Large intestine (tissue), 3 donors: ENCODE measurements around the gene PCK1. TPM values are rescaled to one million over a fixed set of nuclear protein-coding genes. Genes with fewer than 3 reads are reported as not detected.

ENCODE experiments used
- DNase-seq, 2 donors: peaks; one replicate each; pipeline versions ENCODE4 v3.0.0 to v3.0.0-alpha.2; 2013
- H3K27ac ChIP-seq: one replicate; pipeline ENCODE4 v1.5.1; 2013; ENCODE audit warnings: low read length
- H3K27me3 ChIP-seq: 2 replicates; pipeline ENCODE4 v1.6.1; 2013; ENCODE audit warnings: low read length; ENCODE audit not compliant: control insufficient read depth, insufficient read depth
- H3K36me3 ChIP-seq: 2 replicates; pipeline ENCODE4 v1.6.1; 2013; ENCODE audit warnings: low read length; ENCODE audit not compliant: control insufficient read depth, insufficient read depth
- H3K4me1 ChIP-seq: one replicate; pipeline ENCODE4 v1.6.1; 2013; ENCODE audit warnings: low read length; ENCODE audit not compliant: control insufficient read depth, insufficient read depth
- H3K4me3 ChIP-seq: one replicate; pipeline ENCODE4 v1.5.1; 2013; ENCODE audit warnings: low read length
- H3K9me3 ChIP-seq: one replicate; pipeline ENCODE4 v1.6.1; 2013; ENCODE audit warnings: mild to moderate bottlenecking, low read depth, low read length, moderate library complexity; ENCODE audit not compliant: control insufficient read depth
- WGBS: methylation state at CpG from one replicate; pipeline ENCODE4 v1.1.5; 2013; ENCODE audit warnings: low lambda C conversion rate; ENCODE audit not compliant: insufficient coverage; 5-methylcytosine and 5-hydroxymethylcytosine counted together
- polyA plus RNA-seq: library from polyadenylated mRNA; unstranded; fragments of 120-200 nt; gene quantifications from one replicate; pipeline ENCODE4 v1.2.1, GENCODE V29; 2013

Gene PCK1
- polyA plus RNA-seq, 1 donor, result 13.3 TPM

GRCh38 chr20:57568088-57568896 is 7.4 kb downstream of the PCK1 start:
- no peak for DNase-seq
- Histone ChIP-seq H3K27ac (no peak overlapping the region), H3K27me3 (no peaks in the 10 kb centered on the region)

DNA sequence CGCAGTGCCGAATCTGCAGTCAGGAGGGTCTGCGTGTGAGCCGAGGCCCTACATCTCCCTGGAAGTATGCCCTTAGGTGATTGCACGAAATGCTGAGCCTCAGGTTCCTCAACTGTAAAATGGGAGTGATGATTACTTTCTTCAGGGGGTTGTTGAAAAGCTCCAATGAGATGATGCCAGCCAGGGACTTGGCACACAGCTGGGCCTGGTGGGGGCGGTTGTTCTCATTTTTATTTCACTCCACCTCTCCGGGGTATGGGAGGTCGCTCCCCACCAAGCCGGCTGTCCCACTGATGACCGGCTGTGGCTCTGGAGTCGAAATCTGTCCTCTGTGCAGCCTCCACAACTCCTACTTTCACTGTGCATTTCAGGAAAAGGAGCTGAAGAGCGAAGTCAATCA is 8.1 kb downstream of the PCK1 start:
- Histone ChIP-seq H3K4me1 (peaks cover 30% of the 10 kb centered on the region), H3K36me3 (peaks cover 15% of the 10 kb centered on the region), H3K27ac (no peak overlapping the region), H3K27me3 (no peaks in the 10 kb centered on the region), H3K9me3 (peaks cover 3% of the 10 kb centered on the region), H3K4me3 (no peak overlapping the region)
- no peak for DNase-seq
- no CpG with 5 or more reads among the region's 12 CpGs for WGBS

More at GRCh38 chr20:57568088-57568896, 7.4 kb downstream of the PCK1 start:
- H3K4me3 ChIP-seq, result no peak overlapping the region
- peaks cover 8% of the 10 kb centered on the region for H3K9me3 ChIP-seq
- no CpG with 5 or more reads among the region's 13 CpGs for WGBS
- H3K36me3 ChIP-seq, result peaks cover 21% of the 10 kb centered on the region
- H3K4me1 ChIP-seq, result peaks cover 26% of the 10 kb centered on the region

GRCh38 chr20:57570145-57570850 is 9.4 kb downstream of the PCK1 start:
- H3K4me3 ChIP-seq, result no peak overlapping the region
- no peaks in the 10 kb centered on the region for H3K27me3 ChIP-seq
- no peak for DNase-seq
- H3K9me3 ChIP-seq, result no peaks in the 10 kb centered on the region
- peaks cover 5% of the 10 kb centered on the region for H3K36me3 ChIP-seq
- no CpG with 5 or more reads among the region's 20 CpGs for WGBS
- no peak overlapping the region for H3K27ac ChIP-seq
- H3K4me1 ChIP-seq, result peaks cover 33% of the 10 kb centered on the region

DNA sequence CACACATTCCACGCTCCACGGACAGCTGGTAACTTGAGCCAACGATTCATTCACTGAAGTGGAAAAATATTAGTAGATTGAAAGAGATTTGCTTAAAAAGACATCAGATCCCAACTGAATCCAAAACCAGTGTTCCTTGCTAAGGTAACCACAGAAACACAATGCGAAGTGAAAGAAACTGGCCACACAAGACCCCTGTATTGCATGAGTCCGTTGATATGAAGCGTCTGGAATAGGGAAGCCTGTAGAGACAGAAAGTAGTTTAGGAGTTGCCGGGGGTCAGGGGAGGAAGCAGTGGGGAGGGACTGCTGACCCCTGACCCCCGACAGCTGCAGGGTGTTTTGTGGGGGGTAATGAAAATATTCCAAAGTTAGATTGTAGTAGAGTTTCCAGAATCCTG is 10.0 kb downstream of the PCK1 start:
- Histone ChIP-seq H3K36me3 (no peaks in the 10 kb centered on the region), H3K4me3 (no peak overlapping the region), H3K27ac (no peak overlapping the region), H3K4me1 (peaks cover 33% of the 10 kb centered on the region), H3K27me3 (no peaks in the 10 kb centered on the region), H3K9me3 (no peaks in the 10 kb centered on the region)
- no peak for DNase-seq
- no CpG with 5 or more reads among the region's 8 CpGs for WGBS

DNA sequence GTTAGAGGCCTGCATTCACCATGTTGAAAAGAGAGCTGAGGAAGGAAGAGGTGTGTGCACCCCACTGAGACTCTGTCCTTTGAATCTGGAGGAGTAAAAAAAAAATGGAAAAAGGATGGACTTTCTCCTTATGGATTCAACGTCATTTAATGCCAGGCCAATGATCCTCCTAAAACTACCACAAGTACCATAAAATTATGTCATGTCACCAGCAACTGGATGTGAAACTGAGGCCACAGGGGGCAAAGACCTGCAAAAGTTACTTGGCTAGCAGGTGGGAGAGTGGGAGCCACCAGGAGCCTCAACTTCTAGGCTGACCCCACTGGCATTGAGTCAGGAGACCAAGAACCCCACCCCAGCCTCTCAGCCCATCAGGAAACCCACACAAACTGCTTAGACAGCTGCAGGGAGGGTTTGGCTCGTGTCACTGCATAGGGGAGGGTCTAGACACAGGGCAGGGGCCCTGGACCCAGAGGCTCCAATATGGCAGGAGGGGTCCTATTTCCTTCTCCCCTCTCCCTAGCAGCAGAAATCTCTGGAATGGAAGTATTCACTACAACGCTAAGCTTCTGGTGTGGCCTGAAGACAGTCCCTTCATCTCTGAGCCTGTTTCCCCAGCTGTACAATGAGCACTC is 11.0 kb downstream of the PCK1 start:
- peak; percentile 69 to 87 for DNase-seq
- Histone ChIP-seq H3K27ac (peak overlapping the region; percentile 58), H3K9me3 (no peaks in the 10 kb centered on the region), H3K4me3 (no peak overlapping the region), H3K27me3 (no peaks in the 10 kb centered on the region), H3K4me1 (peaks cover 34% of the 10 kb centered on the region), H3K36me3 (no peaks in the 10 kb centered on the region)
- WGBS, result no CpG with 5 or more reads among the region's 3 CpGs

DNA sequence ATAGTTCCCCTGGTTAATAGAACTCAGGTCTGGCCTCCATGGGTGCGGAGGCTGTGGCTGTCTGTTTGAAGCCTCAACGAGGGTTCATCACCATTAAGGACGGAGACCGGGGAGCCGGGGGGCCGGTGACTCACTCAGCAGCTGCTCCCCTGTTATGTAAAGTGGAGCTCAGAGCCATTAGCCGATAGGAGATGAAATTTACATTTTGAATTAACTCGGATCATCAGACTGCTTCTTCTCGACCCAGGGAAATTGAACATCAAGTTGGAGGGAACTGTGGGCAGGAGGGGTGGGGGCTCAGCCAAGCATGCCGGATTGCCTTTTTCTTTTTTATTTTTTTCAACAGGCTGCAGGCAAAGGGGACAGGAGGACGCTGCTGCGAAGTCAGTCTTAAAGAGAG is 12.3 kb downstream of the PCK1 start:
- H3K9me3 ChIP-seq, result no peaks in the 10 kb centered on the region
- H3K27me3 ChIP-seq, result no peaks in the 10 kb centered on the region
- H3K36me3 ChIP-seq, result no peaks in the 10 kb centered on the region
- 58% methylated on average over 2 of the region's 12 CpGs for WGBS
- H3K27ac ChIP-seq, result no peak overlapping the region
- DNase-seq, result no peak
- H3K4me3 ChIP-seq, result no peak overlapping the region
- H3K4me1 ChIP-seq, result peaks cover 34% of the 10 kb centered on the region

- no peak for DNase-seq
- Histone ChIP-seq H3K9me3 (no peaks in the 10 kb centered on the region), H3K27me3 (no peaks in the 10 kb centered on the region), H3K36me3 (no peaks in the 10 kb centered on the region), H3K4me3 (no peak overlapping the region), H3K4me1 (peaks cover 37% of the 10 kb centered on the region), H3K27ac (no peak overlapping the region)
- no CpG with 5 or more reads among the region's 5 CpGs for WGBS
Observed at GRCh38 chr20:57573894-57574293, 13.0 kb downstream of the PCK1 start.

GRCh38 chr20:57574954-57575353 is 14.0 kb downstream of the PCK1 start:
- H3K27ac ChIP-seq, result no peak overlapping the region
- DNase-seq, result no peak
- H3K36me3 ChIP-seq, result no peaks in the 10 kb centered on the region
- no peak overlapping the region for H3K4me3 ChIP-seq
- H3K9me3 ChIP-seq, result no peaks in the 10 kb centered on the region
- peaks cover 44% of the 10 kb centered on the region for H3K4me1 ChIP-seq
- no peaks in the 10 kb centered on the region for H3K27me3 ChIP-seq

DNA sequence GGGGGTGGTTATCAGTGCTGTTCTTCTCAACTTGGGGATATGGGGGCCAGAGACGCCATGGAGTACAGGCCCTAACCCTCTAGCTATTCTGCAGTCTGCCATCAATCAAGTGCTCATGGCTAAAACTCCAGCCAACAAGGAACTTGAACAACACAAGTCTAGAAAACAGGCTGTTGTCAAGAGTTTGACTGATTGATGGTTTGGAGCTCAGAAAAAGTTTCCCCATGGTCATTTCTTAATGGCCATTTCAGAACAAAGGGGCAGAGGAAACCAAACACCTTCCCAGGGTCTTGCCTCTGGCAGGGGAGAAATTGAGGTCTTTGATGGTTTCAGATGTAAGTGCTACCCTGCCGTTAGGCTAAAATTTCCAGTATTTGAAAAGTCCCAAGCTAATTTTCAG is 15.1 kb downstream of the PCK1 start:
- Histone ChIP-seq H3K4me1 (peaks cover 51% of the 10 kb centered on the region), H3K4me3 (no peak overlapping the region), H3K36me3 (no peaks in the 10 kb centered on the region), H3K9me3 (no peaks in the 10 kb centered on the region), H3K27ac (no peak overlapping the region), H3K27me3 (no peaks in the 10 kb centered on the region)
- WGBS, result no CpG with 5 or more reads among the region's 2 CpGs
- no peak for DNase-seq

DNA sequence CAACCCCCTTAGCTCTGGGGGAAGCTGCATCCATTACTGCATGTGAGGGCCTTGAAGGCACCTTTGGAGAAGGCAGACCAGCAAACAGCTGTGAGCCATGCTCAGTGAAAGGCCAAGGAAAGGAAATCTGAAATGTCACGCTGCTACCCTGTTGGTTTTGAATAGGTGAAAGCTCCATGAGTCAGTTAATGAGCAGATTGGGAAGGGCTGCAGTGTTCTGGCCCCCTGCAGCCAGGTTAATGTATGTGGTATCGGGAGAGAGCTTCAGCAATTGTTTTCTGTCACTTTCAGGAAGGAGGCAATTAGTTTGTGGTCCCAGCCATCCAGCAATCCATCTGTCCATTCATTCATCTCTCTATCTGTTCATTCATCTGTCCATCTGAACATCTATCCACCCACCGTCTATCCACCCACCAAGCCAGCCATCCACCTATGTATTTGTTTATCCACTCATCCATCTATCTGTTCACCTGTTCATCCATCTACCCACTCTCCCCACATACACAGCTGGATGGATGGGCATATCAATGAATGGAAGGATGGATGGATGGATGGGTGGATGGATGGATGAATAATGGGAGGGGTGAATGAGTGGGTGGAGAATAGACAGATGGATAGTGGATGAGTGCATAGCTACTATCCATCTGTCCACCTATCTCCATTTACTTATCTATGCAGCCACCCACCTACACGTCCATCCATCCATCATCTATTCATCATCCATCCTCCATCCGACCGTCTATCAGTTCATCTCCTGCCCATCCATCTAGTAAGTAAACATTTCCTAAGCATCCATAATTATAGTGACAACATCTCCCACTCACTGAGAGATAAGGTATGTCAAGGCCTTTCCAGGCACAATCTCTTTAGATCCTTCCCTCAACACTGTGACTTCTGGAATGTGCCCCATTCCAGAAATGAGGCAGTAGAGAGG is 16.0 kb downstream of the PCK1 start:
- DNase-seq, result no peak
- 71% methylated on average over 1 of the region's 6 CpGs for WGBS
- no peaks in the 10 kb centered on the region for H3K9me3 ChIP-seq
- no peaks in the 10 kb centered on the region for H3K27me3 ChIP-seq
- no peak overlapping the region for H3K4me3 ChIP-seq
- no peaks in the 10 kb centered on the region for H3K36me3 ChIP-seq
- peaks cover 58% of the 10 kb centered on the region for H3K4me1 ChIP-seq
- H3K27ac ChIP-seq, result peak overlapping the region; percentile 73
